ENCODE data around the gene DCDC1. TPM values are rescaled to one million over a fixed set of nuclear protein-coding genes. Genes with fewer than 3 reads are reported as not detected.

The DCDC1 gene
- total RNA-seq, 4 donors from 2014 or later: 0.05 to 0.81 (median 0.42) TPM; not detected in 1

DNA sequence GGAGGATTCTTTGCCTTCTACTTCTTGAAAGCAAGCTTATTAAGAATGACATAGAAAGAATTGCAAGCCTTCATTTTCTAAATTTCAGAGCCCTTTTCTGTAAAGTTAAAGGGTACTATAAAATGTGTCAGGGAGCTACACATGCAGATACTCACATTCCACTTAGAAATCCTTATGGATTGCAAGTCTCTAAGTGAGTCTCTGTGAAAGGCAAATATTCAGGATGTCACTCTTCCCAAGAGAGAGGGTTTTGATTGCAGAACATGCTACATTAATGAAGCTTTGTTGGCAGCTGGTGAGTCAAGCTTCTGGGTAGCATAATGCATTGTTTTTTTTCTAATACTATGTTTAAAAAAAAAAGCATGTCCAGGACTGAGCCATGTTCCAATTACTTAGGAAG is 369.2 kb downstream of the DCDC1 start:
- no peak overlapping the region for H3K4me3 ChIP-seq (ENCODE audit: low read depth, poor library complexity, severe bottlenecking)
- DNase-seq (ENCODE audit: low spot score in 2 of 2): no peak
- intact Hi-C loops (cut with DNase I; ENCODE audit: low total_unique reads): no loop called here
- TF ChIP-seq, protein P1, sequence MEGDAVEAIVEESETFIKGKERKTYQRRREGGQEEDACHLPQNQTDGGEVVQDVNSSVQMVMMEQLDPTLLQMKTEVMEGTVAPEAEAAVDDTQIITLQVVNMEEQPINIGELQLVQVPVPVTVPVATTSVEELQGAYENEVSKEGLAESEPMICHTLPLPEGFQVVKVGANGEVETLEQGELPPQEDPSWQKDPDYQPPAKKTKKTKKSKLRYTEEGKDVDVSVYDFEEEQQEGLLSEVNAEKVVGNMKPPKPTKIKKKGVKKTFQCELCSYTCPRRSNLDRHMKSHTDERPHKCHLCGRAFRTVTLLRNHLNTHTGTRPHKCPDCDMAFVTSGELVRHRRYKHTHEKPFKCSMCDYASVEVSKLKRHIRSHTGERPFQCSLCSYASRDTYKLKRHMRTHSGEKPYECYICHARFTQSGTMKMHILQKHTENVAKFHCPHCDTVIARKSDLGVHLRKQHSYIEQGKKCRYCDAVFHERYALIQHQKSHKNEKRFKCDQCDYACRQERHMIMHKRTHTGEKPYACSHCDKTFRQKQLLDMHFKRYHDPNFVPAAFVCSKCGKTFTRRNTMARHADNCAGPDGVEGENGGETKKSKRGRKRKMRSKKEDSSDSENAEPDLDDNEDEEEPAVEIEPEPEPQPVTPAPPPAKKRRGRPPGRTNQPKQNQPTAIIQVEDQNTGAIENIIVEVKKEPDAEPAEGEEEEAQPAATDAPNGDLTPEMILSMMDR (IDR thresholded peaks at IDR 0.05): no peak
- no peak for TF ChIP-seq POLR2A (IDR thresholded peaks at IDR 0.05)

DNA sequence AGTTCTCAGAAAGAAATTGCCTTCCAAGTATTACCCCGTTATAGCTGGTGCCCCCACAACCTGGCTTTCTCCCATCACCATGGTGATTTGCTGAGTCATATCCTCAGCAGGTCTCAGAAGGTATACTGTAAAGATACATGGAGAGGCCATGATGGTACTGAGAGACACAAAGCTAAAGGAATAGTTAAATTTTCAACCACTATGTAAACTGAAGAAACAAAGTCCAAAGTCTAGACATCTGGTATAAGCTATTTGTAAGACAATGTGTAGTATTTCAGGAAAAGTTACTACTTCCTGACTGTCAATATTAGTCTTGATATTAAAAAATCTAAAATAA is 377.1 kb downstream of the DCDC1 start:
- no peak for DNase-seq (ENCODE audit: low spot score in 2 of 2)
- TF ChIP-seq POLR2A (IDR thresholded peaks at IDR 0.05): no peak
- TF ChIP-seq, protein P1 (IDR thresholded peaks at IDR 0.05): no peak
- H3K4me3 ChIP-seq (ENCODE audit: low read depth, poor library complexity, severe bottlenecking): no peak overlapping the region
- 50 to 53% methylated on average over 1 of the region's 1 CpG for WGBS, 2 donors
- intact Hi-C loops (cut with DNase I; ENCODE audit: low total_unique reads): no loop called here

DNA sequence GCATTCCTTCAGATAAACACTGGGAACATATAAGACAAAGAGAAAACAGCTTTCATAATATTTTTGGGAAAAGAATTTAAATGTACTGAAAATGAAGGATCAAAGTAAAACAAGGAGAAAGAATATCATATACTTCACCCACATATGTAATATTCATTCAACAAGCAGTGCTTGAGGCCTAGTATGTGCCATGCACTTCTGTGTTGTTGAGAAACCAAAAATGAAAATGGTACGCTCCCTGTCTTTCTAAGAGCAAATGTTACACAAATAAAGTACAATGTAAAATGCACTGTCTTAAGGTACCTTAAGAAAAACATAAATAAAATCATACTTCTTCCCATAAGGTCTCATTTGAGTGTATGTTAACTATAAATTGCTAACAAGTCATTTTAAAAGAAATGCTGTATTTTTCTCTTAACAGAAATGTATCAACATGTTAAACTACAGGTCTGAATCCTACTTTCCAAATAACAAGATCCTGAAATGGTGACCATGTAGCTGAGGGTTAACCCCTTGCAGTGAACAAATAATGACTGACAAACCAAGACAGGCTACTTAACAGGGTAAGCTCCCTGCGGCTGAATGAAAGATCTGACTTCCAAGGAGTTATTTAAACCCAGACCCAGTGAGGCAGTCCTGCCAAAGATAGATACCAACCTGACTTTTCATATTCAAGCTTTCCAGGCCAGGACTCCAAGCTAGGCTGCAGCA is 377.6 kb downstream of the DCDC1 start:
- no peak for DNase-seq (ENCODE audit: low spot score in 2 of 2)
- intact Hi-C loops (cut with DNase I; ENCODE audit: low total_unique reads): no loop called here
- H3K4me3 ChIP-seq (ENCODE audit: low read depth, poor library complexity, severe bottlenecking): no peak overlapping the region
- TF ChIP-seq POLR2A (IDR thresholded peaks at IDR 0.05): no peak
- TF ChIP-seq, protein P1 (IDR thresholded peaks at IDR 0.05): no peak
- 82 to 92% methylated on average over 2 of the region's 2 CpGs for WGBS, 2 donors

DNA sequence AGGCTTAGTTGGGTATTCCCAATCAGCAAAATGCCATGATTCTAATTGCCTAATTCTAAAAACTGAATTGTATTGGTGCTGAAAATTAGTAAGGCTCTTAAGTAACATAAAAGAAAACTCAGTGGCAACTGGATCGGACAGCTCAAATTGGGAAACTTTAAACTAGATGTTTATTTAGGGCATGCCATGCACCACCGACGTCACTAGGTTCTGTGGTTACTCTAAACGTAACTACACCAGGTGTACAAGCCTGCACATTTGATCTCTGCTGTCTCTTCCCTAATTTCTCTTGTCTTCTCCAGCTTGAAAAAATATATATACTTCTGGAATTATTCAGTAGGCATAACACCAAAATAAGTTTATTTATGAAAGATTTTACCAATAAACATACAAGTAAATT is 378.2 kb downstream of the DCDC1 start:
- no peak overlapping the region for H3K4me3 ChIP-seq (ENCODE audit: low read depth, poor library complexity, severe bottlenecking)
- intact Hi-C loops (cut with DNase I; ENCODE audit: low total_unique reads): no loop called here
- WGBS, 2 donors: 86 to 88% methylated on average over 4 of the region's 4 CpGs
- no peak for DNase-seq (ENCODE audit: low spot score in 2 of 2)
- no peak for TF ChIP-seq POLR2A (IDR thresholded peaks at IDR 0.05)
- TF ChIP-seq, protein P1 (IDR thresholded peaks at IDR 0.05): no peak

DNA sequence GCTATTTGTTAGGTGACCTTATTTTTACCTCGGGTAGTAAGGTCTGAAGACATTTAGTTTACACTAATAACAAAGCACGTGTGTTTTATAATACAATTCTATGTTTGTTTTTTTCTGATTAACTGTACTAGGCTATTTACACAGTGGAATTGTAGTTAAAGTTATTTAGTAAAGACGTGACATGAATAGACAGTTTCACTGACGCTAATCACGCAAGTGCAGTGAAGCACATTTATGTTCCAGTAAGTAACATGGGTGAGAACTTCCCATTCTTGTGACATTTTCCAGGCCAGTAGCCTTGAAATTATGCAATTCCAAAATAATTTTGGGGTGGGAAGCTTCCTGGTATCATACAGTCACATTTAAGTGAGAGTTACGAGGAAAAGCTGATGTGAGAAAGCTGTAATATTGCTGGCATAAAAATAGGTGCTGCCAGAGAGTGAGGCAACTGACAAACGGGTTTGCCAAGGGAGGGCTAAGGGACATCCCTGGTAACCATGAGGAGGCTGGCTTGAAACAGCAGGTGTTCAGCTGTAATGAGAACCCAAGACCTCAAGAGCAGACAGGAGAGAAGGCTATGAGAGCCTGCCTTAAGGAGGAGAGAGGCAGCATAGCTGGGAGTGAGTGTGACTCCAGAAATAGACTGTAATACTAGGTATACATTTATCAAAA is 378.8 kb downstream of the DCDC1 start:
- TF ChIP-seq, protein P1 (IDR thresholded peaks at IDR 0.05): no peak
- TF ChIP-seq POLR2A (IDR thresholded peaks at IDR 0.05): no peak
- WGBS, 2 donors: 66 to 76% methylated on average over 7 of the region's 7 CpGs
- intact Hi-C loops (cut with DNase I; ENCODE audit: low total_unique reads): no loop called here
- DNase-seq (ENCODE audit: low spot score in 2 of 2): no peak
- no peak overlapping the region for H3K4me3 ChIP-seq (ENCODE audit: low read depth, poor library complexity, severe bottlenecking)

Measured in lower leg skin (tissue), 4 donors.